HG03097 (cell line): ENCODE results near the gene BCL2L14.

ENCODE experiments used
- ATAC-seq: cut with Tn5 transposase; IDR thresholded peaks from one replicate; pipeline ENCODE4 v1.9.1; 2021; ENCODE audit not compliant: unreplicated experiment, low FRiP score

The BCL2L14 gene

DNA sequence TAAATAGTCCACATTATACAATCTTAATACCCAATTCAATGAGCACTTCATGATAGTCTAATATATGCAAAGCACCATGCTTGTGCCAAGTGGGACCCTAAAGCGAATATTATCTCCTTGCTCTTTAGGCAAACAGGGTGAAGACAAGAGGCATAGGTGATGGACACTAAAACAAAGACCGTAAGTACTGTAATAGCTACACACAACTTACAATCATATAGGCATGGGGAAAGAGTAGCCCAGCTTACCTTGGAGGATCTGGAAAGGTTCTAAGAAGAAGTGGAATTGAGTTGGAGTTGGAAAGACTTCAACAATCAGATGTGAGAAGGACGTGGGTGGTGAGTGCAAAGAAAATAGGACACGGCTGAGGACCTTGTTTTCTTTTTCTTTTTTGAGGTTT is 19.1 kb upstream of the BCL2L14 start:
- no peak for ATAC-seq

GRCh38 chr12:12054993-12055392 is 15.7 kb upstream of the BCL2L14 start:
- ATAC-seq: no peak

- ATAC-seq: no peak
Measured at GRCh38 chr12:12056951-12057350, 13.8 kb upstream of the BCL2L14 start.

- ATAC-seq: no peak
Measured at GRCh38 chr12:12064596-12064995, 6.1 kb upstream of the BCL2L14 start.

DNA sequence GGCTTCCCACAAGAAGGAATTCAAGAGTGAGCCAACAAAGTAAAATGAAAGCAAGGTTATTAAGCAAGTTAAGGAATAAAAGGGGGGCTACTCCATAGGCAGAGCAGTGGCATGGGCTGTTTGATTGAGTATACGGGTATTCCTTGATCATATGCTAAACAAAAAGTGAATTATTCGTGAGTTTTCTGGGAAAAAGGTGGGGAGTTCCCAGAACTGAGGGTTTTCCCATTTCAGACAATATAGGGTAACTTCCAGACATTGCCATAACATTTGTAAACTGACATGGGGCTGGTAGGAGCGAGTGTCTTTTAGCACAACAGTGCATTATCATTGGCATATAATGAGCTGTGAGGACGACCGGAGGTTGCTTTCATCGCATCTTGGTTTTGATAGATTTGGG is 2.0 kb upstream of the BCL2L14 start:
- no peak for ATAC-seq

- no peak for ATAC-seq
Measured at GRCh38 chr12:12069821-12070548, 754 bp upstream of the BCL2L14 start.

GRCh38 chr12:12072064-12072760 is 1.5 kb downstream of the BCL2L14 start:
- ATAC-seq: no peak

DNA sequence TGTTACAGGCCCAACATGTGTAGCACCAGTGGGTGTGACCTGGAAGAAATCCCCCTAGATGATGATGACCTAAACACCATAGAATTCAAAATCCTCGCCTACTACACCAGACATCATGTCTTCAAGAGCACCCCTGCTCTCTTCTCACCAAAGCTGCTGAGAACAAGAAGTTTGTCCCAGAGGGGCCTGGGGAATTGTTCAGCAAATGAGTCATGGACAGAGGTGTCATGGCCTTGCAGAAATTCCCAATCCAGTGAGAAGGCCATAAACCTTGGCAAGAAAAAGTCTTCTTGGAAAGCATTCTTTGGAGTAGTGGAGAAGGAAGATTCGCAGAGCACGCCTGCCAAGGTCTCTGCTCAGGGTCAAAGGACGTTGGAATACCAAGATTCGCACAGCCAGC is 8.6 kb downstream of the BCL2L14 start:
- no peak for ATAC-seq

GRCh38 chr12:12081836-12082497 is 11.2 kb downstream of the BCL2L14 start:
- ATAC-seq: no peak

GRCh38 chr12:12083688-12084087 is 12.9 kb downstream of the BCL2L14 start:
- ATAC-seq: no peak

DNA sequence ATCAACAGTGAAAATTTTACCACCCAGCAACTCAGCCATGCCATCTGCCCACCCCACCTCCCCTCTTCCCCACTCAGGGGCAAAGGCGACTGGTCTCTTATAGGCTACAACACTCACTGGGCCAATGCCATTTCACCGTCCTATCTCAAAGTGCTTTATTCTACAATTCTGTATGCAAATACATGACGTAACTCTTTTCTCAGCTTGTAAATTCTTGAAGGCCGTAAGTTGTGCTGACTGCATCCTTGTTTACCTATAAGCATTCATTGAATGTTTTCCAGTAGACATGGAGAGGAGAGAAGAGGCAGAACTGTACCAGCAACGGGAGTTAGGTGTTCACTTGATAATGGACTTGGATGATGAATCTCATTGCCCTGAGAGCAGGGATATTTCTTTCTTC is 15.6 kb downstream of the BCL2L14 start:
- no peak for ATAC-seq

- ATAC-seq: no peak
Measured at GRCh38 chr12:12086973-12087692, 16.4 kb downstream of the BCL2L14 start.

DNA sequence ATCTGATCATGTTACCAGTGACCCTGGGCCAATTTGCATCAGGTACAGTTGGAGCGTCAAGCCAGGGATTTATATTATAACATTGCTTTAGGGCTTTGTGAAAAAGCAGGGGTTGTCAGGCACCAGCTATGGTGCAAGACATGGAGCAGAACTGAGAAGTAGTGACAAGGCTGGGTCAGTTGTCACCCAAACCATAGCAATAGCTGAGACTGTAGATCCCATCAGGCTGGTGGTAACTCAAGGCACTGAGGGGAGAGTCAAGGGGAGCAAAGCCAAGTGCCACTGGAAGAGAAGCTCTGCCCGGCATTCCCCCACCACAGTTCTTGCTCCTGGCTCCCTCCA is 16.9 kb downstream of the BCL2L14 start:
- ATAC-seq: no peak

DNA sequence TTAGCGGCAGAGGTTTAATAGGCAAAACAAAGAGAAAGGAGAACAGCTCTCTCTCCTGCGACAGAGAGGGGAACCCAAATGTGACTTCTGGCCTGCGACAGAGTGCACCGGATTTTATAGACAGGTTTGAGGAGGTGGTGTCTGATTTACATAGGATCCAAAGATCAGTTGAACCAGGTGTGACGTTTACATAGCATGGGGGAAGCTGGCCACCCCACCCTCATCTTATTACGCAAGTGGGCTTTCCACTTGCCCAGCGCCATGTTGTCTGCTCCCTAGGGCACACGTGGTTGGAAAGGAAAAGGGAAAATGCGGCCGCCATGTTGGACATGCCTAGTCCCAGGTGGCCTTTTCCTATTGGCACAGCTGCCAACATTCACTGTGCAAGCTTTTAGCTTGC is 17.4 kb downstream of the BCL2L14 start:
- no peak for ATAC-seq

GRCh38 chr12:12088761-12089160 is 18.0 kb downstream of the BCL2L14 start:
- no peak for ATAC-seq

DNA sequence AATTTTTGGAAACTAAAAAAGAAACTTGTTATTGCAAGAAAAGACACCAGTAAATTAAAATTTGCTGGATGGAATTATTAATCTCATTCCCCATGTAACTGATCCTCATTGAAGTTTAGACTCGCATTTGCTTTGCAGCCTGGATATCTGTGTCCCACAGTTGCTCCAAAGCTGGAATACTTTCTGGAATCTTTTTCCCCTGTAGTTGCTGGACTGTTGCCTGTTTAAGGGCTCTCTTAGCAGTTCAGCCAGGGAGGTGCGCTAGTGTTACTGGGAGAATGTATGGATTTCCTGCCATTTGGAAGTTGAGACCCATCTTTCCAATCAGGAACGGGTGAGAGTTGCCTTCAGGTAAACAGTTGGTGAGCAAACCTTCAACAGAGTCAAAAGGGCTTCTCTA is 20.3 kb downstream of the BCL2L14 start:
- ATAC-seq: no peak

DNA sequence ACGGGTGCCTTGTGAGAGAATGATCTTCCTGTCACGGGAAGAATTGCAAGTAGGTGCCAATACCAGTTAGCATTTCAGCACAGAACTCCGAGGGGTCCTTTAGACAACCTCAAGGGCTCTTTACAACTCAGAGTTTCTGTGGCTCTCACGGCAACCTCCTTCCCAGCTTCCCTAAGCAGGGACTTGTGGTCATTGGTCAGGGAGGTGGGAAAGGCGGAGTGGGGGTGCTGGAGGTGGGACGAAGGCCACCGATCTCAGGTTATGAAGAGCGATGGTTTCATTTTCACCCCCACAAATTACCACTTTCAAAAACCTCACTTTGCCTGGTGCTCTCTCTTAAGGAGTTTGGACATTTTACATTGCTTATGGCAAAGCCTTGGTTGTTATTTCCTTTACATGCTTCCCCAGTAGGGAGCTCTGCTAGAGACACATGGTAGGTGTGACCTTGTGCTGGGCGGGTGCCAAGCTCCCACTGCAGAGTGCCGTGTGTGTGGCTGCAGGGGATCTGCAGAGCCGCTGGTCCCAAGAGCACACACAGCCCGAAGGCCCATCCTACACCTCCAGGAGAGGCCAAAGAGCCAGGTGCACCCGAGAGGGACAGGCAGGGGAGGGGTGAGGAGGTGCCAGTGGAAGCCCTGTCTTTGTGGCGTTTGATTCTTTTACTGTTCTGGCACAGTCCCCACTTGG is 21.4 kb downstream of the BCL2L14 start:
- no peak for ATAC-seq

- ATAC-seq: no peak
Measured at GRCh38 chr12:12094481-12094880, 23.7 kb downstream of the BCL2L14 start.

GRCh38 chr12:12095021-12095420 is 24.3 kb downstream of the BCL2L14 start:
- ATAC-seq: no peak

DNA sequence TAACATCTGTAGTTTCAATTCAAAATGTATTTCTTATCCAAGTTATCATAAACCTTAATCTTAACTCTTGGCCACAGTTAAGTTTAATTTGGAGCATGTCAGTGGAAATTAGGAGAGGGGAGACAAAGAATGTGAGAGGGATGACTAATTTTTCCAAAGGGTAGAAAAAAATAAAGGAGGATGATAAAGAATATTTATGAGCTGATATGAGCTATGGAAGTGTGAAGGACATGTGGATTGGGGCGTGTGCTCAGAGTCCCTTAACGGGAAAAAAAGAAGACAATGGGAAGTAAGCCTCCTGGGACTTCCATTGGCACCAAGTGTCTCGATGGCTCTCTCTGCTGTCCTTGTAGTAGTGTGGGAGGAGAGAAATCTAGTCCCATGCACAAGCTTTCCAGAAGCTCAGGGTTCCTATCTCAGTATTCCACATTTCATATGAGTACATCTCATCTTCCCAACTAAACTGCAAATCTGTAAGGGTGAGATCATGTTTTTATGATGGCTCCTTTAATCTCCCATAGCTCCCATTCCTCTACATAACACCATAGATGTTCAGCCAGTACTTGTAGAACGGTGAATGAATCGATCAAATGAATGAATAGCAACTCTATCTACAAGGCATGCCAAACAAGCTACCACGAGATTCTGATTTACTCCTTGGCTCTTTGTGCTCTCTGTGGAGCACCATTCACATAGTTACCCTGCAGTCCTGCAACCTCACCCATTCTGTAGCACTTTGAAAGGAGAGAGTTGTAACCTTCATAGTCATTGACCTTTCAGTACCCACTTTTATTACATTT is 27.4 kb downstream of the BCL2L14 start:
- no peak for ATAC-seq
